GM12801 (cell line): ENCODE results near the gene CUTA.

ENCODE experiments used
- CTCF ChIP-seq: IDR thresholded peaks from one replicate; pipeline ENCODE4 v1.5.1; 2011; ENCODE audit warnings: control low read depth; ENCODE audit not compliant: insufficient read length; ENCODE audit errors: extremely low read depth

Gene CUTA

GRCh38 chr6:33443619-33444504, 26.0 kb upstream of the CUTA start:
- TF ChIP-seq CTCF: no peak

GRCh38 chr6:33443025-33443424, 25.1 kb upstream of the CUTA start:
- TF ChIP-seq CTCF: no peak

- no peak for TF ChIP-seq CTCF
Observed at GRCh38 chr6:33442283-33442682, 24.4 kb upstream of the CUTA start.

- TF ChIP-seq CTCF: no peak
Observed at GRCh38 chr6:33441457-33441856, 23.6 kb upstream of the CUTA start.

GRCh38 chr6:33440649-33441309, 22.9 kb upstream of the CUTA start:
- TF ChIP-seq CTCF: no peak

- no peak for TF ChIP-seq CTCF
Observed at GRCh38 chr6:33439956-33440648, 22.2 kb upstream of the CUTA start.

- TF ChIP-seq CTCF: no peak
Observed at GRCh38 chr6:33438978-33439594, 21.2 kb upstream of the CUTA start.
